Endothelial cell of umbilical vein (primary cell): ENCODE results near the gene NFU1.

Experiments
- EZH2 ChIP-seq: IDR thresholded peaks from 2 replicates; pipeline ENCODE4 v1.6.1; 2012; ENCODE audit warnings: borderline replicate concordance, low read depth, mild to moderate bottlenecking, moderate library complexity, low read length, inconsistent platforms; ENCODE audit not compliant: severe bottlenecking
- FOS ChIP-seq: IDR thresholded peaks from 2 replicates; pipeline ENCODE4 v1.6.1; 2011; ENCODE audit warnings: mild to moderate bottlenecking, low read length, moderate library complexity, borderline replicate concordance; ENCODE audit not compliant: insufficient read depth
- GATA2 ChIP-seq: IDR thresholded peaks from 2 replicates; pipeline ENCODE4 v1.7.0; 2011; ENCODE audit warnings: low read depth, mild to moderate bottlenecking, moderate library complexity, mixed read lengths, low read length; ENCODE audit not compliant: insufficient read length, insufficient read depth
- MYC ChIP-seq: IDR thresholded peaks from one replicate; pipeline ENCODE4 v1.6.1; 2011; ENCODE audit warnings: mild to moderate bottlenecking, low read depth, low read length
- POLR2A ChIP-seq: IDR thresholded peaks from 2 replicates; pipeline ENCODE4 v1.6.1; 2012; ENCODE audit warnings: low read depth, mild to moderate bottlenecking, control low read depth, low read length
- POLR2AphosphoS5 ChIP-seq: IDR thresholded peaks from 2 replicates; pipeline ENCODE4 v1.6.1; 2012; ENCODE audit warnings: low read depth, mild to moderate bottlenecking, control low read depth, low read length, moderate library complexity; ENCODE audit not compliant: insufficient read depth
- TF ChIP-seq, protein P1 (sequence below), 2 donors: IDR thresholded peaks; 1 replicate in 1 of 2; 2 replicates in 1 of 2; pipeline ENCODE4 v1.5.1; 2011; ENCODE audit warnings: low read length in 2 of 2, mild to moderate bottlenecking in 2 of 2, moderate library complexity in 2 of 2, control low read depth in 1 of 2, inconsistent platforms in 1 of 2, low read depth in 1 of 2; ENCODE audit not compliant: insufficient read depth in 1 of 2; ENCODE audit errors: extremely low read depth in 1 of 2
- TF ChIP-seq, protein P2 (sequence below): IDR thresholded peaks from 2 replicates; pipeline ENCODE4 v1.6.1; 2011; ENCODE audit not compliant: insufficient read depth, insufficient read length

DNA sequence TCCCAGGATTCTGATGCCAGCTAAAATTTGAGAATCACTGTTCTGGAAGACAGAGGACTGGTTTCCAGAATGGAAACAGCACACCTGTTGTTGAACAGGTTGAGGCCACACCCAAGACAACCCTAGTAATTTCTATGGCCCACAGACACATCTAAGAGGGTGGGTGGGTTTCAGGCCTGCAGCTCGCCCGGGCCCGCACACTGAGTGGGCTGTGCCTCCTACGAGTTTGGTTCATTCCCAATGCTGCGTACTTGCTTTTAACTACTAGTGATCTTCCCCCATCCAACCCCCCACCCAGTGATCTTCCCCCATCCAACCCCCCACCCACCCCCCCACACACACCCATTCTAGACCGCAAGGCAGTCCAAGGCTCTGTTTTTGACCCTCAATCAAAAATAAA lies 1.3 kb upstream of the NFU1 start:
- TF ChIP-seq, protein P1, sequence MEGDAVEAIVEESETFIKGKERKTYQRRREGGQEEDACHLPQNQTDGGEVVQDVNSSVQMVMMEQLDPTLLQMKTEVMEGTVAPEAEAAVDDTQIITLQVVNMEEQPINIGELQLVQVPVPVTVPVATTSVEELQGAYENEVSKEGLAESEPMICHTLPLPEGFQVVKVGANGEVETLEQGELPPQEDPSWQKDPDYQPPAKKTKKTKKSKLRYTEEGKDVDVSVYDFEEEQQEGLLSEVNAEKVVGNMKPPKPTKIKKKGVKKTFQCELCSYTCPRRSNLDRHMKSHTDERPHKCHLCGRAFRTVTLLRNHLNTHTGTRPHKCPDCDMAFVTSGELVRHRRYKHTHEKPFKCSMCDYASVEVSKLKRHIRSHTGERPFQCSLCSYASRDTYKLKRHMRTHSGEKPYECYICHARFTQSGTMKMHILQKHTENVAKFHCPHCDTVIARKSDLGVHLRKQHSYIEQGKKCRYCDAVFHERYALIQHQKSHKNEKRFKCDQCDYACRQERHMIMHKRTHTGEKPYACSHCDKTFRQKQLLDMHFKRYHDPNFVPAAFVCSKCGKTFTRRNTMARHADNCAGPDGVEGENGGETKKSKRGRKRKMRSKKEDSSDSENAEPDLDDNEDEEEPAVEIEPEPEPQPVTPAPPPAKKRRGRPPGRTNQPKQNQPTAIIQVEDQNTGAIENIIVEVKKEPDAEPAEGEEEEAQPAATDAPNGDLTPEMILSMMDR (IDR thresholded peaks at IDR 0.05; ENCODE audit: extremely low read depth in 1 of 2, insufficient read depth in 1 of 2, low read depth in 1 of 2, low read length in 2 of 2) = no peak
- TF ChIP-seq POLR2A (no peak), FOS (no peak), POLR2AphosphoS5 (no peak), MYC (no peak), GATA2 (no peak), EZH2 (no peak)
- TF ChIP-seq, protein P2, sequence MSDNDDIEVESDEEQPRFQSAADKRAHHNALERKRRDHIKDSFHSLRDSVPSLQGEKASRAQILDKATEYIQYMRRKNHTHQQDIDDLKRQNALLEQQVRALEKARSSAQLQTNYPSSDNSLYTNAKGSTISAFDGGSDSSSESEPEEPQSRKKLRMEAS = no peak
